Psoas muscle (tissue), 8 donors: ENCODE data around the gene PAFAH1B1. TPM values are rescaled to one million over a fixed set of nuclear protein-coding genes. Genes with fewer than 3 reads are reported as not detected.

Source experiments
- ATAC-seq, 4 donors: fragments of 200-7000 bp; cut with Tn5 transposase; one replicate each; pipeline ENCODE4 v1.9.1; 2020; ENCODE audit warnings: moderate library complexity in 3 of 4, mild to moderate bottlenecking in 2 of 4
- DNase-seq, 2 donors: peaks; one replicate each; pipeline ENCODE4 v3.0.0-alpha.2; 2020
- H3K27ac ChIP-seq: fragments of 200-600 bp; one replicate; pipeline ENCODE4 v1.8.0; 2022
- H3K27me3 ChIP-seq, 3 donors: fragments of 200-600 bp in 1 of 3; one replicate each; pipeline versions ENCODE4 v1.6.1 to v1.8.0; 2013 to 2022; ENCODE audit warnings: low read length in 2 of 3, mild to moderate bottlenecking in 2 of 3, moderate library complexity in 1 of 3; ENCODE audit not compliant: insufficient read depth in 3 of 3
- H3K36me3 ChIP-seq, 2 donors: fragments of 200-600 bp in 1 of 2; one replicate each; pipeline versions ENCODE4 v1.6.1 to v1.8.0; 2013 to 2022; ENCODE audit warnings: low read depth in 1 of 2, mild to moderate bottlenecking in 1 of 2, moderate library complexity in 1 of 2; ENCODE audit not compliant: insufficient read depth in 1 of 2
- H3K4me1 ChIP-seq: fragments of 200-600 bp; one replicate; pipeline ENCODE4 v1.8.0; 2022
- H3K4me3 ChIP-seq: fragments of 200-600 bp; one replicate; pipeline ENCODE4 v1.8.0; 2022; ENCODE audit warnings: mild to moderate bottlenecking
- H3K9me3 ChIP-seq: fragments of 200-600 bp; one replicate; pipeline ENCODE4 v1.8.0; 2022
- WGBS, 3 donors: extraction: QIAGEN DNeasy Blood & Tissue Kit; methylation state at CpG; one replicate each; pipeline versions ENCODE4 v1.1.6 to v1.1.7; 2013; 5-methylcytosine and 5-hydroxymethylcytosine counted together
- intact Hi-C, 2 donors: fragments of 100-400 bp; cut with DNase I; formaldehyde crosslinking; loops; one replicate each; pipeline versions ENCODE4 v1.11.0 to v1.14.2; 2022
- polyA plus RNA-seq, 3 donors: library from polyadenylated mRNA; stranded (reverse); fragments of 200-250 nt; gene quantifications; one replicate each; pipeline ENCODE4 v1.2.3, GENCODE V29; 2013
- total RNA-seq, 4 donors: library from RNA; stranded (reverse); fragmentation: NEBNext Ultra II Directional in 2 of 4; extraction: Animal tissue kit (Norgen Biotek cat#: 25700) in 2 of 4; gene quantifications; one replicate each; pipeline versions ENCODE4 v1.2.1 to v1.2.4, GENCODE V29; 2021 to 2023
- TF ChIP-seq, protein P1 (sequence below): fragments of 200-600 bp; IDR thresholded peaks from one replicate; pipeline ENCODE4 v1.8.0; 2022; ENCODE audit warnings: antibody characterized with exemption
- donor health status: healthy with polysubstance abuse.
- donor health status: DM: no; HTN: no; CAD: no; lungs with moderate emphysema.
- donor health status: Bipolar disorder and iron deficiency.
- donor health status: healthy.
- donor health status: DM: yes; HTN: yes; CAD: no.
- donor health status: DM: no; HTN: no; CAD: no.
- donor health status: DM: no; HTN: no; CAD: no.
- donor health status: DM: yes; HTN: yes; CAD: no.

The PAFAH1B1 gene
- total and polyA plus RNA-seq, 7 donors = 43.8 to 168 (median 141) TPM

- no peaks in the 10 kb centered on the region for H3K9me3 ChIP-seq
- TF ChIP-seq, protein P1, sequence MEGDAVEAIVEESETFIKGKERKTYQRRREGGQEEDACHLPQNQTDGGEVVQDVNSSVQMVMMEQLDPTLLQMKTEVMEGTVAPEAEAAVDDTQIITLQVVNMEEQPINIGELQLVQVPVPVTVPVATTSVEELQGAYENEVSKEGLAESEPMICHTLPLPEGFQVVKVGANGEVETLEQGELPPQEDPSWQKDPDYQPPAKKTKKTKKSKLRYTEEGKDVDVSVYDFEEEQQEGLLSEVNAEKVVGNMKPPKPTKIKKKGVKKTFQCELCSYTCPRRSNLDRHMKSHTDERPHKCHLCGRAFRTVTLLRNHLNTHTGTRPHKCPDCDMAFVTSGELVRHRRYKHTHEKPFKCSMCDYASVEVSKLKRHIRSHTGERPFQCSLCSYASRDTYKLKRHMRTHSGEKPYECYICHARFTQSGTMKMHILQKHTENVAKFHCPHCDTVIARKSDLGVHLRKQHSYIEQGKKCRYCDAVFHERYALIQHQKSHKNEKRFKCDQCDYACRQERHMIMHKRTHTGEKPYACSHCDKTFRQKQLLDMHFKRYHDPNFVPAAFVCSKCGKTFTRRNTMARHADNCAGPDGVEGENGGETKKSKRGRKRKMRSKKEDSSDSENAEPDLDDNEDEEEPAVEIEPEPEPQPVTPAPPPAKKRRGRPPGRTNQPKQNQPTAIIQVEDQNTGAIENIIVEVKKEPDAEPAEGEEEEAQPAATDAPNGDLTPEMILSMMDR = no peak
- no peaks in the 10 kb centered on the region for H3K27me3 ChIP-seq
- no peak overlapping the region for H3K27ac ChIP-seq
- H3K4me1 ChIP-seq = peaks cover 22% of the 10 kb centered on the region
- intact Hi-C loops = loop anchor here in 1 of 2 donors (10.0 kb wide), 1 partner anchor 187 kb away; the partner anchor contains the start of gene METTL16
- ATAC-seq = no peak
- WGBS, 3 donors = 77 to 90% (median 77%) methylated on average over 22 of the region's 22 CpGs
- H3K4me3 ChIP-seq = no peak overlapping the region
- H3K36me3 ChIP-seq = peaks cover 7 to 71% of the 10 kb centered on the region in 2 donors
- peak in 1 of 2 donors; percentile 20 for DNase-seq
These were observed 108.7 kb downstream of the PAFAH1B1 start for GRCh38 chr17:2701996-2702741.

- no peak overlapping the region for H3K27ac ChIP-seq
- no peaks in the 10 kb centered on the region for H3K9me3 ChIP-seq
- H3K4me1 ChIP-seq = peaks cover 31% of the 10 kb centered on the region
- no peaks in the 10 kb centered on the region for H3K27me3 ChIP-seq
- ATAC-seq (no peak), DNase-seq (peak in 1 of 2 donors; percentile 46)
- intact Hi-C loops = loop anchor here in 1 of 2 donors (10.0 kb wide), 1 partner anchor 188 kb away; the partner anchor contains the start of gene METTL16
- TF ChIP-seq, protein P1 = no peak
- WGBS, 3 donors = 81 to 91% (median 84%) methylated on average over 20 of the region's 20 CpGs
- H3K4me3 ChIP-seq = no peak overlapping the region
- H3K36me3 ChIP-seq = peaks cover 6 to 61% of the 10 kb centered on the region in 2 donors
These were observed 109.7 kb downstream of the PAFAH1B1 start for GRCh38 chr17:2703181-2703580.

DNA sequence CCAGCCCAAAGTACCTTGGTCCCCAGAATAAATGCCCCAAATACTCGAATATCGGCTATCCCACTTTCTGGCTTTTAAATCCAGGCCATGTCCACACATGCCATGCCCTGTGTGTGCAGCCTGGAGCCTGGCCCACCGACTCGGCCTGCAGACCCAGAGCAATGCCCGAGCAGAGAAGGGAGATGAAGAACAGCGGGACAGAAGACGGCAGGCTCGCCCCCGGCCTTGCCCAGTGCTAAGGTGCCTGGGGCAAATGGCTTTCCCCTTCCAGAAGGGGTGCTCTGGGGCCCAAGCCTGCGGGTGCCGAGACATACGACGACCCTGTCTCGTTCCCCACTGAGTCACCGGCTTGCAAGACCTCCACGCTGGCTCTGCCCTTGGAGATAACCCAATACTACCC lies 110.2 kb downstream of the PAFAH1B1 start:
- TF ChIP-seq, protein P1 = no peak
- Histone ChIP-seq H3K9me3 (no peaks in the 10 kb centered on the region), H3K4me1 (peaks cover 35% of the 10 kb centered on the region), H3K4me3 (no peak overlapping the region), H3K36me3 (peaks cover 3 to 57% of the 10 kb centered on the region in 2 donors), H3K27ac (peak overlapping the region; percentile 16), H3K27me3 (no peaks in the 10 kb centered on the region)
- intact Hi-C loops = loop anchor here in 1 of 2 donors (10.0 kb wide), 1 partner anchor 189 kb away; the partner anchor contains the start of gene METTL16
- WGBS, 3 donors = 83 to 94% (median 84%) methylated on average over 12 to 16 of the region's 16 CpGs
- ATAC-seq (no peak), DNase-seq (peak in 1 of 2 donors; percentile 48)

DNA sequence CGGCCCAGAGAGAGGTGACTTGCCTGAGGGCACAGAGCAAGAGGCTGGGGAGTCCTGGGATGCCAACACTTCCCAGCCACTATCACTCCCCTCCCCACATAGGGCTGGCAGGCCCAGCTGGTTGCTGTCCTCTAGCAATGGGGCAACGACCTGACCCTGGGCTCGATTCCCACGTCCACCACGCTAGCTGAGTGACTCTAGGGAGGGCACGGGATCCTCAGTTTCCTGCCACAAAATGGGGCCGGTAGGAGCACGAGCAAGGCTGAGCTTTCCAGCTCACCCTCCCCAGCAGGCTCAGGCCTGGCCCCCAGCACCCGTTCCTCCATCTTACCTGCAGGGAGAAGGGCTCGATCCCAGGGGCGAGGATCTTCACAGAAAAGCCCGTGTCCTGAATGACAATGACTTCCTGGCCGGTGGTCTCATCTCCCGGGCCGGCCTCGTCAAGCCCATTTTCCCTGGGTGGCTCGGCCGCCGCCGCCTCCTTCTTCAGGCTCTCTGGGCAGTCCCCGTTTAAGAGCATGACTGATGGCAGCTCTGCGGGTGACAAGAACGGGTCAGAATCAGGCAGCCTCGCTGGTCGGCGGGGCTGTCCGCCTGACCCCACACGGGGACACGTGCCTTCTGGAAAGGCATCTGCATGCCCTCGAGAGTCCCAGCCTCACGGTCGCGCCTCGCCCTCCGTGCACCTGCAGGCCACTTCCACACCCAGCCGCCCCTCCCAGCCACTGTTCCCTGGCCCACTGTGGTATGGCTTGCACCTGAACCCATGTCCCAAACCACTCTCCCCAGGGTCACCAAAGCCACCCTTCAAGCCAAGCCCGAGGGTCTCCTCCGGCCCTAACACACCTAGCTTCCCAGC lies 110.8 kb downstream of the PAFAH1B1 start:
- TF ChIP-seq, protein P1 = no peak
- no peak for ATAC-seq
- Histone ChIP-seq H3K9me3 (no peaks in the 10 kb centered on the region), H3K4me3 (no peak overlapping the region), H3K27ac (peak overlapping the region; percentile 16), H3K36me3 (peaks cover 3 to 51% of the 10 kb centered on the region in 2 donors), H3K4me1 (peaks cover 41% of the 10 kb centered on the region), H3K27me3 (no peaks in the 10 kb centered on the region)
- DNase-seq = peak; percentile 30 to 55
- WGBS, 3 donors = 51 to 68% (median 64%) methylated on average over 31 to 38 of the region's 38 CpGs
- intact Hi-C loops = loop anchor here in 1 of 2 donors (10.0 kb wide), 1 partner anchor 189 kb away; the partner anchor contains the start of gene METTL16
